MM.1S (cell line): ENCODE results near the gene FBXW9.
"Not testable (repeated sequence)": the region's sequence is repeated elsewhere in the genome, so short reads cannot be mapped to it uniquely, and the experiment has no call there.

Source experiments
- DNase-seq: peaks from one replicate; pipeline ENCODE4 v3.0.0-alpha.2; 2015
- H2AFZ ChIP-seq: fragments of 300-600 bp; sonication (generic); 2 replicates; pipeline ENCODE4 v1.6.0; 2016; ENCODE audit warnings: antibody characterized with exemption, low read length
- H3F3A ChIP-seq: fragments of 300-600 bp; sonication (generic); 2 replicates; pipeline ENCODE4 v1.6.1; 2016; ENCODE audit warnings: mild to moderate bottlenecking, antibody characterized with exemption, low read length, moderate library complexity, mixed read lengths; ENCODE audit not compliant: insufficient read depth
- H3K27ac ChIP-seq: fragments of 300-600 bp; sonication (generic); 2 replicates; pipeline ENCODE4 v1.5.1; 2016; ENCODE audit warnings: mild to moderate bottlenecking, low read length
- H3K27me3 ChIP-seq: fragments of 300-600 bp; sonication (generic); replicated peaks from 2 replicates; pipeline ENCODE4 v1.6.0; 2016; ENCODE audit warnings: low read length; ENCODE audit not compliant: insufficient read depth
- H3K36me3 ChIP-seq: fragments of 300-600 bp; sonication (generic); replicated peaks from 2 replicates; pipeline ENCODE4 v1.6.1; 2016; ENCODE audit warnings: mild to moderate bottlenecking, low read length, mixed read lengths; ENCODE audit not compliant: insufficient read depth
- H3K4me1 ChIP-seq: fragments of 300-600 bp; sonication (generic); 2 replicates; pipeline ENCODE4 v1.6.1; 2016; ENCODE audit warnings: low read length, mixed read lengths
- H3K4me2 ChIP-seq: fragments of 300-600 bp; sonication (generic); 2 replicates; pipeline ENCODE4 v1.6.0; 2016; ENCODE audit warnings: low read depth, low read length
- H3K4me3 ChIP-seq: fragments of 300-600 bp; sonication (generic); 2 replicates; pipeline ENCODE4 v1.5.1; 2016; ENCODE audit warnings: low read length, mixed read lengths
- H3K79me2 ChIP-seq: fragments of 300-600 bp; sonication (generic); 2 replicates; pipeline ENCODE4 v1.6.1; 2016; ENCODE audit warnings: mixed run types, low read length, mixed read lengths
- H3K9ac ChIP-seq: fragments of 300-600 bp; sonication (generic); 2 replicates; pipeline ENCODE4 v1.6.1; 2016; ENCODE audit warnings: low read length, mixed read lengths
- H3K9me2 ChIP-seq: fragments of 300-600 bp; sonication (generic); replicated peaks from 2 replicates; pipeline ENCODE4 v1.6.1; 2016; ENCODE audit warnings: mild to moderate bottlenecking, low read length, mixed read lengths; ENCODE audit not compliant: insufficient read depth
- H3K9me3 ChIP-seq: fragments of 300-600 bp; sonication (generic); replicated peaks from 2 replicates; pipeline ENCODE4 v1.6.1; 2016; ENCODE audit warnings: mild to moderate bottlenecking, low read length, mixed read lengths; ENCODE audit not compliant: insufficient read depth
- H4K20me1 ChIP-seq: fragments of 300-600 bp; sonication (generic); 2 replicates; pipeline ENCODE4 v1.6.1; 2016; ENCODE audit warnings: mild to moderate bottlenecking, low read length, moderate library complexity, mixed read lengths; ENCODE audit not compliant: insufficient read depth
- CTCF ChIP-seq: fragments of 300-600 bp; sonication (generic); IDR thresholded peaks from 2 replicates; pipeline ENCODE4 v1.5.1; 2016; ENCODE audit warnings: antibody characterized with exemption, low read length, mixed read lengths
- EZH2 ChIP-seq: fragments of 300-600 bp; sonication (generic); optimal IDR thresholded peaks from 2 replicates; pipeline ENCODE3; 2017; ENCODE audit warnings: low read depth, mild to moderate bottlenecking, antibody characterized with exemption, low read length, mixed read lengths
- EZH2phosphoT487 ChIP-seq: fragments of 300-600 bp; sonication (generic); IDR thresholded peaks from 2 replicates; pipeline ENCODE4 v1.6.1; 2018; ENCODE audit warnings: antibody characterized with exemption, low read length

FBXW9 gene

GRCh38 chr19:12647490-12648071 lies 48.9 kb downstream of the FBXW9 start:
- no peaks in the 10 kb centered on the region for H3K79me2 ChIP-seq
- H3K27ac ChIP-seq = no peak overlapping the region
- no peak for TF ChIP-seq EZH2phosphoT487
- TF ChIP-seq CTCF = no peak
- no peak for TF ChIP-seq EZH2
- no peak overlapping the region for H3K4me2 ChIP-seq
- no peak overlapping the region for H3K9ac ChIP-seq
- no peak for DNase-seq
- H3K9me3 ChIP-seq = no peaks in the 10 kb centered on the region
- H3K9me2 ChIP-seq = no peaks in the 10 kb centered on the region
- H3K36me3 ChIP-seq = no peaks in the 10 kb centered on the region
- no peaks in the 10 kb centered on the region for H4K20me1 ChIP-seq
- H3K27me3 ChIP-seq = no peaks in the 10 kb centered on the region
- H3K4me1 ChIP-seq = no peaks in the 10 kb centered on the region
- H3F3A ChIP-seq = no peaks in the 10 kb centered on the region
- no peak overlapping the region for H3K4me3 ChIP-seq
- no peak overlapping the region for H2AFZ ChIP-seq

- DNase-seq = no peak
- Histone ChIP-seq H3K27ac (no peak overlapping the region), H3K36me3 (no peaks in the 10 kb centered on the region), H2AFZ (no peak overlapping the region), H3K4me1 (no peaks in the 10 kb centered on the region), H4K20me1 (no peaks in the 10 kb centered on the region), H3K79me2 (no peaks in the 10 kb centered on the region), H3K9me3 (no peaks in the 10 kb centered on the region), H3F3A (no peaks in the 10 kb centered on the region), H3K4me3 (no peak overlapping the region), H3K4me2 (no peak overlapping the region), H3K9ac (no peak overlapping the region), H3K27me3 (no peaks in the 10 kb centered on the region), H3K9me2 (no peaks in the 10 kb centered on the region)
- TF ChIP-seq EZH2phosphoT487 (no peak), EZH2 (no peak), CTCF (no peak)
Measured at GRCh38 chr19:12647047-12647446, 49.4 kb downstream of the FBXW9 start.

- H3K4me2 ChIP-seq = no peak overlapping the region
- no peak for DNase-seq
- H3K79me2 ChIP-seq = no peaks in the 10 kb centered on the region
- no peaks in the 10 kb centered on the region for H3K9me3 ChIP-seq
- H3K36me3 ChIP-seq = no peaks in the 10 kb centered on the region
- H3K4me1 ChIP-seq = no peaks in the 10 kb centered on the region
- no peak overlapping the region for H2AFZ ChIP-seq
- H3K27ac ChIP-seq = no peak overlapping the region
- H3F3A ChIP-seq = no peaks in the 10 kb centered on the region
- H3K9ac ChIP-seq = no peak overlapping the region
- no peak overlapping the region for H3K4me3 ChIP-seq
- H4K20me1 ChIP-seq = no peaks in the 10 kb centered on the region
- no peaks in the 10 kb centered on the region for H3K27me3 ChIP-seq
- H3K9me2 ChIP-seq = no peaks in the 10 kb centered on the region
- no peak for TF ChIP-seq CTCF
- TF ChIP-seq EZH2 = no peak
- no peak for TF ChIP-seq EZH2phosphoT487
Measured at GRCh38 chr19:12646551-12646950, 49.9 kb downstream of the FBXW9 start.

GRCh38 chr19:12643716-12644115 lies 52.7 kb downstream of the FBXW9 start:
- not testable (repeated sequence) for H3K4me3 ChIP-seq

More at GRCh38 chr19:12643716-12644115, 52.7 kb downstream of the FBXW9 start:
- not testable (repeated sequence) for H3K9ac ChIP-seq, H3K27ac ChIP-seq, H3K79me2 ChIP-seq, H3K4me2 ChIP-seq, H3K27me3 ChIP-seq, H3K4me1 ChIP-seq, DNase-seq, H3K9me3 ChIP-seq, H4K20me1 ChIP-seq, H2AFZ ChIP-seq, H3K36me3 ChIP-seq, H3F3A ChIP-seq, H3K9me2 ChIP-seq
